Right lobe of liver (tissue), 4 donors: ENCODE measurements around the gene P3R3URF.

Experiments used
- POLR2A ChIP-seq: fragments of 450-650 bp; IDR thresholded peaks from one replicate; pipeline ENCODE4 v1.6.1; 2017; ENCODE audit warnings: antibody characterized with exemption, mild to moderate bottlenecking
- TF ChIP-seq, protein P1 (sequence below), 4 donors: fragments of 200-600 bp in 3 of 4; fragments of 450-650 bp in 1 of 4; IDR thresholded peaks; one replicate each; pipeline versions ENCODE4 v1.5.1 to v1.8.0; 2016 to 2022; ENCODE audit warnings: antibody characterized with exemption in 4 of 4, mild to moderate bottlenecking in 2 of 4
- donor health status: DM: no; HTN: no; CAD: no.
- donor health status: DM: no; HTN: no; CAD: no.
- donor health status: DM: no; HTN: yes; CAD: no.

DNA sequence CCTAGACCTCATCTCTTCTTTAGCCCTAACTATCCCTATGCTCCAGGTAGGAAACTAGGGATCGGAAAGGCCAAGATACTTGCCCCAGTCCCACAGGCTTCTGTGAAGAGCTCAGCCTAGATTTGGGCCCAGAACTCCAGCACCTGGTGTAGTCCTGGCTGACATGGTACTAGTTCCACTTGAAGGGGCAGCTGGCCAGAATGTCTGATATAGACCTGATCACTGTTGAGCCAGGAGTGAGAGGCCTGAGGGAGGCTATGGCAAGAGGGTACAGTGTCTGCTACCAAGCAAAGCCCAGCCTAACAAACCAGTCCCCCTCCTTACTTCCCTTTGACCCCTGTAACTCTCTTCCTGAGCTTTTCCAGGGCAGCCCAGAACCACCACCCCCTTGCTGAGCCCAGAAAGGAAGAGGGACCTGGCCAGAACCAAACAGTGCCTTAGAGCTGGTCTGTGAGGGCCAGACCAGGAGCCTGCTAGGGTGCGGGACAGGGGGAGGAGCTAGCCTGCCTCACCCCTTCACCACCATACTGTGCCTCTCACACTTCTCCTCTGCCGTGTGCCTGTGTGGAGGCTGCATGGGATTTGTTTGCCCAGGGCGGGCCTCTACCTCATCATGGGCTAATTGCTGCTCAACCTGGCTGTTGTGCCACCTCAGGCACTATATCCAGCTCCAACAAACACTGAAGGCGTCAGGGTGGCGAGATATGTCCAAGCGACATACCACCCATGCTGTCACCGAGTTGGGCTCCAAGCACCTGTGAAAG is 11.0 kb upstream of the P3R3URF start:
- TF ChIP-seq, protein P1, sequence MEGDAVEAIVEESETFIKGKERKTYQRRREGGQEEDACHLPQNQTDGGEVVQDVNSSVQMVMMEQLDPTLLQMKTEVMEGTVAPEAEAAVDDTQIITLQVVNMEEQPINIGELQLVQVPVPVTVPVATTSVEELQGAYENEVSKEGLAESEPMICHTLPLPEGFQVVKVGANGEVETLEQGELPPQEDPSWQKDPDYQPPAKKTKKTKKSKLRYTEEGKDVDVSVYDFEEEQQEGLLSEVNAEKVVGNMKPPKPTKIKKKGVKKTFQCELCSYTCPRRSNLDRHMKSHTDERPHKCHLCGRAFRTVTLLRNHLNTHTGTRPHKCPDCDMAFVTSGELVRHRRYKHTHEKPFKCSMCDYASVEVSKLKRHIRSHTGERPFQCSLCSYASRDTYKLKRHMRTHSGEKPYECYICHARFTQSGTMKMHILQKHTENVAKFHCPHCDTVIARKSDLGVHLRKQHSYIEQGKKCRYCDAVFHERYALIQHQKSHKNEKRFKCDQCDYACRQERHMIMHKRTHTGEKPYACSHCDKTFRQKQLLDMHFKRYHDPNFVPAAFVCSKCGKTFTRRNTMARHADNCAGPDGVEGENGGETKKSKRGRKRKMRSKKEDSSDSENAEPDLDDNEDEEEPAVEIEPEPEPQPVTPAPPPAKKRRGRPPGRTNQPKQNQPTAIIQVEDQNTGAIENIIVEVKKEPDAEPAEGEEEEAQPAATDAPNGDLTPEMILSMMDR (IDR thresholded peaks at IDR 0.05): no peak
- TF ChIP-seq POLR2A: no peak
